Measurements from ENCODE around the gene B4GALT4. TPM values are rescaled to one million over a fixed set of nuclear protein-coding genes. Genes with fewer than 3 reads are reported as not detected.
A peak's percentile ranks its signal among the peaks of the same experiment; 100 is the strongest.

Gene B4GALT4
- total RNA-seq, 1 experiment from 2014 or later, result 37.6 TPM

- Histone ChIP-seq H3F3A (ENCODE audit: low read length, unreplicated experiment) (peaks cover under 1% of the 10 kb centered on the region), H3K9me2 (replicated peaks; ENCODE audit: low read length) (no peaks in the 10 kb centered on the region), H3K36me3 (ENCODE audit: low read depth, low read length) (no peaks in the 10 kb centered on the region), H3K4me1 (ENCODE audit: insufficient read depth, low read length) (peaks cover 34% of the 10 kb centered on the region), H3K4me2 (ENCODE audit: low read length) (peak overlapping the region; percentile 69), H3K9ac (ENCODE audit: low read length) (peak overlapping the region; percentile 78), H3K27ac (ENCODE audit: low read length) (peak overlapping the region; percentile 92), H3K79me2 (ENCODE audit: low read length) (no peaks in the 10 kb centered on the region), H2AFZ (ENCODE audit: low read length) (peak overlapping the region; percentile 43), H3K27me3 (ENCODE audit: low read length) (no peaks in the 10 kb centered on the region), H4K20me1 (ENCODE audit: low read length) (no peaks in the 10 kb centered on the region), H3K9me3 (ENCODE audit: low read length) (no peaks in the 10 kb centered on the region), H3K4me3 (ENCODE audit: low read length) (peak overlapping the region; percentile 26; the same call in 1 of the 2 replicates)
- peak; percentile 73 for ATAC-seq
- intact Hi-C loops (cut with micrococcal nuclease), result loop anchor here (1.0 to 2.0 kb wide), 3 partner anchors 8 to 65 kb away; partner anchors contain the start of gene B4GALT4
- BruUV-seq (replicated peaks), result TSS peak; percentile 91
- peak; percentile 87 for DNase-seq
- POLR2A ChIA-PET (ENCODE audit: unreplicated experiment), result interaction anchor here (0.6 kb wide), 1 partner anchor 11 kb away, joined by 3 read pairs; no protein-coding TSS in a partner anchor
- no peak for TF ChIP-seq CTCF (conservative IDR thresholded peaks at IDR 0.05; ENCODE audit: low read depth, low read length)
- TF ChIP-seq EZH2phosphoT487 (IDR thresholded peaks at IDR 0.05; ENCODE audit: borderline replicate concordance, low read length), result no peak
- TF ChIP-seq EZH2 (IDR thresholded peaks at IDR 0.05; ENCODE audit: low read length, unreplicated experiment), result no peak
- CTCF ChIA-PET, result interaction anchor here (0.6 to 1.1 kb wide), 3 partner anchors 15 to 71 kb away, joined by 4 to 8 read pairs (median 4); partner anchors contain the start of gene B4GALT4
Measured at GRCh38 chr3:119175872-119176756, 64.6 kb downstream of the B4GALT4 start.

GRCh38 chr3:119173325-119173724 is 67.4 kb downstream of the B4GALT4 start, which contains the start of gene UPK1B:
UPK1B (plus strand) TSS chr3:119173598; CDS start chr3:119186742, 13,144 bp downstream.
- no peaks in the 10 kb centered on the region for H3K9me3 ChIP-seq (ENCODE audit: low read length)
- ATAC-seq, result no peak
- no peak within 1 kb of the TSS for H3K27ac ChIP-seq (ENCODE audit: low read length)
- H3K79me2 ChIP-seq (ENCODE audit: low read length), result no peaks in the 10 kb centered on the region
- no peak within 1 kb of the TSS for H3K9ac ChIP-seq (ENCODE audit: low read length)
- BruUV-seq (replicated peaks), result no TSS peak
- POLR2A ChIA-PET (ENCODE audit: unreplicated experiment), result no interaction called here
- no peak within 1 kb of the TSS for H3K4me2 ChIP-seq (ENCODE audit: low read length)
- H2AFZ ChIP-seq (ENCODE audit: low read length), result no peak within 1 kb of the TSS
- no peaks in the 10 kb centered on the region for H3K9me2 ChIP-seq (replicated peaks; ENCODE audit: low read length)
- H3K4me3 ChIP-seq (ENCODE audit: low read length), result no peak within 1 kb of the TSS
- TF ChIP-seq EZH2 (IDR thresholded peaks at IDR 0.05; ENCODE audit: low read length, unreplicated experiment) (no peak), EZH2phosphoT487 (IDR thresholded peaks at IDR 0.05; ENCODE audit: borderline replicate concordance, low read length) (no peak), CTCF (conservative IDR thresholded peaks at IDR 0.05; ENCODE audit: low read depth, low read length) (no peak)
- H3K36me3 ChIP-seq (ENCODE audit: low read depth, low read length), result no peaks in the 10 kb centered on the region
- no peaks in the 10 kb centered on the region for H3F3A ChIP-seq (ENCODE audit: low read length, unreplicated experiment)
- DNase-seq, result no peak
- H3K27me3 ChIP-seq (ENCODE audit: low read length), result no peaks in the 10 kb centered on the region
- H4K20me1 ChIP-seq (ENCODE audit: low read length), result no peaks in the 10 kb centered on the region
- peaks cover 24% of the 10 kb centered on the region for H3K4me1 ChIP-seq (ENCODE audit: insufficient read depth, low read length)
- CTCF ChIA-PET, result interaction anchor here (1.0 kb wide), 1 partner anchor 68 kb away, joined by 3 read pairs; no protein-coding TSS in a partner anchor
- intact Hi-C loops (cut with micrococcal nuclease), result no loop called here
